ENCODE measurements around the gene ALG14. TPM values are rescaled to one million over a fixed set of nuclear protein-coding genes. Genes with fewer than 3 reads are reported as not detected.

ALG14 gene
- total RNA-seq, 1 donor from 2014 or later, result 0.74 TPM

- no peak overlapping the region for H3K4me3 ChIP-seq
- H3K4me1 ChIP-seq, result peaks cover 12% of the 10 kb centered on the region
- intact Hi-C loops (cut with DNase I), result no loop called here
- no peak for DNase-seq (ENCODE audit: extremely low spot score in 2 of 2)
- TF ChIP-seq CTCF (IDR thresholded peaks at IDR 0.05), result no peak
- TF ChIP-seq POLR2A (IDR thresholded peaks at IDR 0.05), result no peak
- no peak for TF ChIP-seq POLR2AphosphoS5 (IDR thresholded peaks at IDR 0.05; ENCODE audit: insufficient read depth in 1 of 2, low read depth in 1 of 2)
- no peaks in the 10 kb centered on the region for H3K27me3 ChIP-seq
- H3K9me3 ChIP-seq, result no peaks in the 10 kb centered on the region
- no peaks in the 10 kb centered on the region for H3K36me3 ChIP-seq
- H3K27ac ChIP-seq, result no peak overlapping the region
Measured at GRCh38 chr1:95113684-95114083, 40.9 kb upstream of the ALG14 start.

- Histone ChIP-seq H3K36me3 (no peaks in the 10 kb centered on the region), H3K27me3 (no peaks in the 10 kb centered on the region), H3K4me1 (no peaks in the 10 kb centered on the region), H3K9me3 (no peaks in the 10 kb centered on the region), H3K27ac (no peak overlapping the region), H3K4me3 (no peak overlapping the region)
- no peak for DNase-seq (ENCODE audit: extremely low spot score in 2 of 2)
- intact Hi-C loops (cut with DNase I), result no loop called here
- no peak for TF ChIP-seq POLR2AphosphoS5 (IDR thresholded peaks at IDR 0.05; ENCODE audit: insufficient read depth in 1 of 2, low read depth in 1 of 2)
- TF ChIP-seq CTCF (IDR thresholded peaks at IDR 0.05), result no peak
- no peak for TF ChIP-seq POLR2A (IDR thresholded peaks at IDR 0.05)
Measured at GRCh38 chr1:95111014-95111413, 38.3 kb upstream of the ALG14 start.

GRCh38 chr1:95108792-95109191, 36.0 kb upstream of the ALG14 start:
- no peak overlapping the region for H3K27ac ChIP-seq
- TF ChIP-seq POLR2A (IDR thresholded peaks at IDR 0.05), result no peak
- TF ChIP-seq CTCF (IDR thresholded peaks at IDR 0.05), result no peak
- TF ChIP-seq POLR2AphosphoS5 (IDR thresholded peaks at IDR 0.05; ENCODE audit: insufficient read depth in 1 of 2, low read depth in 1 of 2), result no peak
- intact Hi-C loops (cut with DNase I), result no loop called here
- H3K9me3 ChIP-seq, result no peaks in the 10 kb centered on the region
- no peaks in the 10 kb centered on the region for H3K4me1 ChIP-seq
- H3K4me3 ChIP-seq, result no peak overlapping the region
- no peaks in the 10 kb centered on the region for H3K27me3 ChIP-seq
- no peak for DNase-seq (ENCODE audit: extremely low spot score in 2 of 2)
- no peaks in the 10 kb centered on the region for H3K36me3 ChIP-seq

GRCh38 chr1:95098196-95098595, 25.4 kb upstream of the ALG14 start:
- Histone ChIP-seq H3K36me3 (no peaks in the 10 kb centered on the region), H3K27me3 (no peaks in the 10 kb centered on the region), H3K4me1 (no peaks in the 10 kb centered on the region), H3K9me3 (no peaks in the 10 kb centered on the region), H3K4me3 (no peak overlapping the region), H3K27ac (no peak overlapping the region)
- intact Hi-C loops (cut with DNase I), result no loop called here
- TF ChIP-seq POLR2AphosphoS5 (IDR thresholded peaks at IDR 0.05; ENCODE audit: insufficient read depth in 1 of 2, low read depth in 1 of 2) (no peak), CTCF (IDR thresholded peaks at IDR 0.05) (no peak), POLR2A (IDR thresholded peaks at IDR 0.05) (no peak)
- DNase-seq (ENCODE audit: extremely low spot score in 2 of 2), result no peak

GRCh38 chr1:95097426-95097825, 24.7 kb upstream of the ALG14 start:
- Histone ChIP-seq H3K4me1 (no peaks in the 10 kb centered on the region), H3K27ac (no peak overlapping the region), H3K27me3 (no peaks in the 10 kb centered on the region), H3K36me3 (no peaks in the 10 kb centered on the region), H3K4me3 (no peak overlapping the region), H3K9me3 (no peaks in the 10 kb centered on the region)
- intact Hi-C loops (cut with DNase I), result no loop called here
- DNase-seq (ENCODE audit: extremely low spot score in 2 of 2), result no peak
- TF ChIP-seq CTCF (IDR thresholded peaks at IDR 0.05) (no peak), POLR2A (IDR thresholded peaks at IDR 0.05) (no peak), POLR2AphosphoS5 (IDR thresholded peaks at IDR 0.05; ENCODE audit: insufficient read depth in 1 of 2, low read depth in 1 of 2) (no peak)
